Glomerular endothelial cell (primary cell): ENCODE measurements around the gene VTI1A. TPM values are rescaled to one million over a fixed set of nuclear protein-coding genes. Genes with fewer than 3 reads are reported as not detected.

ENCODE experiments used
- DNase-seq: peaks from one replicate; pipeline ENCODE4 v3.0.0-alpha.2; 2011; ENCODE audit warnings: low read depth, low spot score; ENCODE audit errors: extremely low read depth
- total RNA-seq: library from RNA; depleted of rRNA; stranded (reverse); fragments of >200 nt; gene quantifications from 2 replicates; pipeline ENCODE4 v1.2.3, GENCODE V29; 2015

Gene VTI1A
- total RNA-seq, 1 donor from 2014 or later, result 28.3 TPM

- no peak for DNase-seq
Measured at GRCh38 chr10:112744181-112745096, 297.4 kb downstream of the VTI1A start.

GRCh38 chr10:112746329-112746728, 299.3 kb downstream of the VTI1A start:
- DNase-seq, result no peak

DNA sequence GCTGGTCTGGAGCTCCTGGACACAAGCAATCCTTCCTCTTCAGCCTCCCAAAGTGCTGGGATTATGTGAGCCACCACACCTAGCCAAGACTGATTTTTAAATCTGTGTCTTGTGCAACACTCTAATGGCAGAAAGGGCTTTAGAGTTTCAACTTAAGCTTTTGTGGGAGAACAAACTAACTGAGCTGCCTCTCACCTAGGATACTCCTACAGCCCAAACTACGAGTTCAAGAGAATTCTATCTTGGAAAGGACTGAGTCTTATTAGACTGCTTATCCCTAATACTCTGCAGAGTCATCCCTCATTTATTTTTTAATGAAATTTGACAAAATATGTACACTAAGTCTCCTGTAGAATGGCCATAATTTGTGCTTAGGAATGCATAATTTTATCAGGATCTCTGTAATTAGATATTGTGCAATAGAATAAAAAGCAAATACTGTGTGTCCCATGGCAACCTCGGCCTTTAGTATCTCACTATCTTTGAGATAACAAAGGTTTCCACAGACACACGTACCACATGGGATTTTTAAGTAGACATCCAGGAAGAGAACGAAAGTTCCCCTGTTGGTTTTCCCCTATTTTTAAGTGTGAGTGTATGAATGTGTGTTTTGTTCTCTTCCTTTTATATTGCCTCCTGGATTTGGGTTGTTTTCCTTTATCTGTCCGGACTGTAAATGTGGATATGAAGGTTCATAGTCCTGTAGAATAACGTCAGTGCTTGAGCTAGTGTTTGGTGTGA, 303.6 kb downstream of the VTI1A start:
- no peak for DNase-seq

- no peak for DNase-seq
Measured at GRCh38 chr10:112751651-112752050, 304.6 kb downstream of the VTI1A start.

DNA sequence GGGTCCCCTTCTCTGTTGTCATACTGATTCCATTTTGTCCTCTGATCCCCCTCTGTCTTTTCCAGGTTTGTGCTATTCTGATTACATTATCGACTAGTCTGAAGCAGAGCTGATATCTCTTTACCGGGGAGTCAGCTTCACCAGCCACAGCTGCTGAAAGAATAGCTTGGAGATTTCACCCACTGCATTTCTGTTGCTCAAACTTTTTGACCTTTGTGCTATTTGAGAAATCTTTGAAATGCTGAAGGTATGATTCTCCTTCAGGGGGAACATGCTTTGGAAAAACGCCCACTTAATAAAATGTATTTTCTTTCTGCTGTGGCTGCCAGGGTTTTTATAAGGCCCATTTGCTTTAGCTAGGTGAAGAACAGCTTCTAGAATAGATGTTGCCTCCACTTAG, 305.3 kb downstream of the VTI1A start:
- DNase-seq, result no peak

DNA sequence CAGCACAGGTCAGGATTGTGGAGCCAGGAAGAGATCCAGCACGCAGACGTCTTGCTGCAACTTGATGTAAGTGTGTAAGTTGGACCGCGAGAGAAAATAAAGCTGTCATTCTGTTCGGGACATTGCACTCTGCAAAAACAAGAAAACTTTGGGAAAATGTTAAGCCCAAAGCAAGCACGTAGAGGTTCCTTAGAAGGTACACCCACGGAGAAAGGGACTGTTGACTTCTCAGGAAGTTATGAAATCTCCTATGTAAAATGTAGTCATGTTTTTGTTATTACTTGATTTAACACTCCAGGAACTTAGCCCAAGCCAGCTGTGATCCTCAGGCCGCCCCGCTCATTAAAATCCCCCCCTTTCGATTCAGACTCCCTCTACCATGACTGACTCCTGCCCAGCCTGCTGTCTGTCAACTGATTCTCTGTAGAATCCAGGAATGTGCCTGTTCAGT, 307.0 kb downstream of the VTI1A start:
- DNase-seq, result no peak

DNA sequence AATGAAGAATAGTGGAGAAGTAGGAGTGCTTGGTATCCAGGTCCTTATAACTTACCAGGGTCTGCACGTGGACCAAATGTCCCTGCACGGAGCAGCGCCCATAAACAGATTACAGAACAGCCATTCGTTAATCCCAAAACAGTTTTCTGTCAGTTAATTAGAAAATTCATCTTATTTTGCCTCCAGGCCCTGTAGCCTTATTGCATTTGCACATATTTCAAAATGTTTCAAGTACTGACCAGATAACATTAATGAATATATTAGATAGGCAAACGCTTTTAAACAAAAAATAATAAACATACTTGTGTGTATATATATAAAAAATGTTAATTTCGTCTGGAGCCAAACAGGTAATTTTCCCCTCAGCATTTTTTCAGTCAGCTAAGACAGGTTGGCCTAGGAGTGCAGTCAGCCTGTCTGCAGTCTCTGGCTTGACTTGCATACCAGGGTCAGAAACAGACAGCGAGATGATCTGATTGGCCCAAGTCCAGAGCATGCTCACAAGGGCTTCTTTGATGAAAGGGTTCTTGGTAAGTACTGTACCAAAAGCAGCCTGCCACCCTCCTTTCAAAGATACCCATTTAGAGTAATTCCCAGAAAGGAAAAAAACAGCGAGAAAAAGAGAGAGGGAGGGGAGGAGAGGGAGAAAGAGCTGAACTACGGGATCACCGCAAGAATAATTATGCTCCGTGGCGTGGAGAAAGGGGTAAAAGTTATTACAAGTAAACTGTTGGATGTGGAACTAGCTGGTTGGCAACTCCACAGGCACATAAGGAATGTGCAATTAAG, 308.6 kb downstream of the VTI1A start:
- DNase-seq, result no peak

DNA sequence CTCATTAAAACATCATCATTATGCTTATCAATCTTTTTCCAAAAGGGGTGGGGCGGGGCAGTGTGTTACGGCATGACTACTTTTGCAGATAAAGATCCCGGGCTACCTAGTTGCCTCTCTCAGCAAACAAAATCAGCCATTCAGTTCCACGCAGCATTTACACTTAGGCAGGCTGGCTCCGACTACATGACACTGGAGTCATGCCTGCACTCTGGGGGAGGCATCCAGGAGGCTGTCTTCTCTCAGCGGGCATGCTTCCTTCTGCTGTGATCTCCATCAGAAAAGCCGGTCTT, 309.2 kb downstream of the VTI1A start:
- DNase-seq, result no peak

DNA sequence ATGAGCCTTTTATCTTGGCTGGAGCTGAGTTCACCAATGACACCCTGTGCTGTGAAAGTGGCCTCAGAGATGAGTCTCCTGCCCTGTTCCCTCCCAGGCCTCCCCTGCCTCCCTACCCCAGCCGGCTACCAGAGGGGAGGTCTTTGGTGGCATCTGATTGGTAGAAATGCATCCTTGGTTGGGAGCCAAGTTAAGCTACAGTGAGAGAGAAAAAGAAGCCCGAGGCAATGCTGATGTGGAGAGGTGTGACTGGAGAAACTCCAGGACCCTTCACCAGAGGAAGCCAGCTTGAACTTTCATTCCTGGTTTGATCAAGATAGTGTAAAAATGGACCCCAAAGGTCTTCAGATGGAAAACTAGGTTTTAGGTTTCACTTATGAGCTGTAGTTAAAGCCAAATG, 311.9 kb downstream of the VTI1A start:
- no peak for DNase-seq

GRCh38 chr10:112759496-112759895, 312.5 kb downstream of the VTI1A start:
- no peak for DNase-seq

DNA sequence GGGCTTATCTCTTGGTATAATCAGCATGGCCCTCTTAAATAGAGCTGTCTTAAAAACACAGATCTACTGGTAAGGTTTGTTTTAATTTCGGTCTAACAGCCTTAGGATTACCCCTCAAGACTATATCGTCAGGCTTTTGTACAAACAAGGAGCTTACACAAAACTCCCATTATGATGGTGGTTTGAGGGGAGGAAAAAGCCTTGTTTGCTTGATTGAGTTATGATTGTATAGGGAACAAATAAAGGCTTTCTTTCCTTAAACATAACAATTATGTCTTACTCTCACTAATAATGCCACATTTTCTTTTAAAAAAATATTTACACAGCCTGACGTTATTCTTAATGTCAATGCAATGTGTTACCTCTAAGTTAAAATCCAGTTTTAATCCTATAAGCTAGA, 314.2 kb downstream of the VTI1A start:
- DNase-seq, result no peak

- DNase-seq, result no peak
Measured at GRCh38 chr10:112763916-112764520, 317.0 kb downstream of the VTI1A start.

DNA sequence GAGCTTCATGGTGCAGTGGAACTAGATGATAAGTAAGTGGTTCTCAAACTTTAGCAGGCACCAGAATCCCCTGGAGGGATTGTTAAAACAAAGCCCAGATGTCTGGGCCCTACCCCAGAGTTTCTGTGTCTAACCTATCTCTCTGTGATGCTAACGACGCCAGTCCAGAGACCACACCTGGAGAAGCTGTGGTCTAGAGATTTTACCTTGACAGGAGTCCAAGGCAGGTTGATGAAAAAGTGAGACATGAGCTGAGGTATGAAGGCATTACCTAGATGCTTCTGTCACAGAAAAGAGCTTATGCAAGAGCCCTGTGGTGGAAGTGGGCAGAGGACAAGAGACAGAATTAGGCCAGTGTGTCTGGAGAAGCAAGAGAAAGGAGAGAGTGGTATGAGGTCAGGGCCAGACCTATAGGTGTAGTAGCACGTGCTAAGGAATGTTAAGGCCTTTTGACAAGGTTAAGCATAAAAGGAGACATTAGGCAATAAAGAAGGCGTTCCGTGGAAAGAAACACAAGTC, 318.8 kb downstream of the VTI1A start:
- no peak for DNase-seq

GRCh38 chr10:112766636-112767035, 319.6 kb downstream of the VTI1A start:
- no peak for DNase-seq

GRCh38 chr10:112767156-112767555, 320.1 kb downstream of the VTI1A start:
- DNase-seq, result no peak

DNA sequence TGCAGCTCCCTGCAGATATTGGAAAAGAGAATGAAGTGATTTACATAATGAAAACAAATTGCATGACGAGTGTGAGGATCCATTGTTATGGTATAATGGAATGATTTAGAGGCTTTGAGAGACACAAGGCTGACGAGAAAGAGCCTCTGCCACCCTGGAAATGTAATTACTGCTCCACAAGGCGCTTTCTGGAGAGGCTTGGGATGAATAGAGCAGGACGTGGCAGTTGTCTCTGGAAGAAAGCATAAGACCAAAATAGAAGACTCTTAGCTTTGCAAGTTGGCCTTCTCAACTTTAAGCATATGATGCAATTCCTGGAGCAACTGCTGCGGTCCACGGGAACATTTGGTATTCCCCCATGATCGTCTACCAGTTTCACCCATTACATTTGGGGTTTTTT, 321.1 kb downstream of the VTI1A start:
- DNase-seq, result no peak

- no peak for DNase-seq
Measured at GRCh38 chr10:112769081-112769480, 322.1 kb downstream of the VTI1A start.

- DNase-seq, result no peak
Measured at GRCh38 chr10:112769611-112770370, 322.8 kb downstream of the VTI1A start.

DNA sequence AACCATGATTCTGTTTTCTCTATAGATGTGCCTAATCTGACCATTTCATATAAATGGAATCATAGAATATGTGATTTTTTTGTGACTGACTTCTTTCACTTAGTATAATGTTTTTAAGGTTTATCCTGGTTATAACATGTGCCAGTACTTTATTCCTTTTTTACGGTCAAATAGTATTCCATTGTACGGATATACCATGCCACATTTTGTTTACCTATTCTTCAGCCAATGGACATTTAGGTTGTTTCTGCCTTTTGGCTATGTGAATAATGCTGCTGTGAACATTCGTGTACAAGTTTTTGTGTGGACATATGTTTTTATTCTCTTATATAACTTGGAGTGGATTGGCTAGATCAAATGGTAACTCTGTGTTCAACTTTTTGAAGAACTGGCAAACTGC, 324.7 kb downstream of the VTI1A start:
- no peak for DNase-seq

GRCh38 chr10:112773783-112774182, 326.8 kb downstream of the VTI1A start:
- no peak for DNase-seq
